Measurements from ENCODE around the gene CPSF3.

CPSF3 gene

GRCh38 chr2:9423100-9423921 lies at the start of gene CPSF3, which contains the start of gene ITGB1BP1:
Gene CPSF3 (plus strand): TSS chr2:9423654. CDS start chr2:9423774, 120 bp downstream.
Gene ITGB1BP1 (minus strand): TSS chr2:9423528. CDS start chr2:9418697, 4,831 bp downstream.
- peak; percentile 97 for DNase-seq

- DNase-seq = no peak
Observed at GRCh38 chr2:9374071-9374730, 49.3 kb upstream of the CPSF3 start.

GRCh38 chr2:9375857-9376428 lies 47.5 kb upstream of the CPSF3 start:
- no peak for DNase-seq

GRCh38 chr2:9377461-9378097 lies 45.9 kb upstream of the CPSF3 start:
- no peak for DNase-seq

GRCh38 chr2:9378433-9379390 lies 44.7 kb upstream of the CPSF3 start:
- DNase-seq = peak in 1 of 2 donors; percentile 15

- DNase-seq = no peak
Observed at GRCh38 chr2:9379391-9379755, 44.1 kb upstream of the CPSF3 start.

GRCh38 chr2:9380702-9381628 lies 42.5 kb upstream of the CPSF3 start:
- DNase-seq = no peak

GRCh38 chr2:9382604-9383235 lies 40.7 kb upstream of the CPSF3 start:
- no peak for DNase-seq

- DNase-seq = no peak
Observed at GRCh38 chr2:9384521-9384920, 38.9 kb upstream of the CPSF3 start.

GRCh38 chr2:9385841-9386240 lies 37.6 kb upstream of the CPSF3 start:
- no peak for DNase-seq

GRCh38 chr2:9388199-9388681 lies 35.2 kb upstream of the CPSF3 start:
- no peak for DNase-seq

GRCh38 chr2:9388950-9389911 lies 34.2 kb upstream of the CPSF3 start:
- no peak for DNase-seq

- DNase-seq = no peak
Observed at GRCh38 chr2:9390151-9390850, 33.2 kb upstream of the CPSF3 start.

- DNase-seq = no peak
Observed at GRCh38 chr2:9390991-9391390, 32.5 kb upstream of the CPSF3 start.

- no peak for DNase-seq
Observed at GRCh38 chr2:9391961-9392720, 31.3 kb upstream of the CPSF3 start.

GRCh38 chr2:9392898-9393765 lies 30.3 kb upstream of the CPSF3 start:
- no peak for DNase-seq

GRCh38 chr2:9394816-9395215 lies 28.6 kb upstream of the CPSF3 start:
- no peak for DNase-seq

Data from hippocampal formation (tissue), 2 donors.